ENCODE results near the gene WDR93.

The WDR93 gene

GRCh38 chr15:89774492-89774891 lies 83.9 kb downstream of the WDR93 start:
- H3K27ac ChIP-seq (ENCODE audit: extremely low read depth, low read depth, low read length): no peak overlapping the region
- no peak overlapping the region for H3K4me3 ChIP-seq (ENCODE audit: low read depth, low read length)
- CTCF ChIA-PET: interaction anchor here (1.2 to 7.9 kb wide), 3 partner anchors 14 to 297 kb away, joined by 3 to 89 read pairs (median 31); no protein-coding TSS in a partner anchor
- H3K4me1 ChIP-seq (ENCODE audit: control insufficient read depth, insufficient read depth, low read length): no peaks in the 10 kb centered on the region; the same call in 1 of the 2 replicates
- POLR2A ChIA-PET: no interaction called here
- no peaks in the 10 kb centered on the region for H3K9me3 ChIP-seq (ENCODE audit: control insufficient read depth, insufficient read depth, low read depth, low read length)
- no peak for TF ChIP-seq ZNF488 (tag by site-specific recombination; IDR thresholded peaks at IDR 0.05)
- no peak for TF ChIP-seq ZNF561 (tag by site-specific recombination; IDR thresholded peaks at IDR 0.05; ENCODE audit: borderline replicate concordance)
- no peak for TF ChIP-seq OVOL3 (tag by site-specific recombination; IDR thresholded peaks at IDR 0.05)
- no peak for TF ChIP-seq ZBTB48 (tag by site-specific recombination; IDR thresholded peaks at IDR 0.05)
- TF ChIP-seq, protein P1, sequence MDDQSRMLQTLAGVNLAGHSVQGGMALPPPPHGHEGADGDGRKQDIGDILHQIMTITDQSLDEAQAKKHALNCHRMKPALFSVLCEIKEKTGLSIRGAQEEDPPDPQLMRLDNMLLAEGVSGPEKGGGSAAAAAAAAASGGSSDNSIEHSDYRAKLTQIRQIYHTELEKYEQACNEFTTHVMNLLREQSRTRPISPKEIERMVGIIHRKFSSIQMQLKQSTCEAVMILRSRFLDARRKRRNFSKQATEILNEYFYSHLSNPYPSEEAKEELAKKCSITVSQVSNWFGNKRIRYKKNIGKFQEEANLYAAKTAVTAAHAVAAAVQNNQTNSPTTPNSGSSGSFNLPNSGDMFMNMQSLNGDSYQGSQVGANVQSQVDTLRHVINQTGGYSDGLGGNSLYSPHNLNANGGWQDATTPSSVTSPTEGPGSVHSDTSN (CRISPR knock-in tag; IDR thresholded peaks at IDR 0.05): no peak
- no peak for TF ChIP-seq ZNF629 (tag by site-specific recombination; IDR thresholded peaks at IDR 0.05)
- no peak for TF ChIP-seq ZBTB7A (tag by site-specific recombination; IDR thresholded peaks at IDR 0.05; ENCODE audit: low read depth)
- TF ChIP-seq ZBTB1 (tag by site-specific recombination; IDR thresholded peaks at IDR 0.05): no peak
- no peak for TF ChIP-seq ZNF155 (tag by site-specific recombination; IDR thresholded peaks at IDR 0.05)
- no peak for TF ChIP-seq ZNF791 (tag by site-specific recombination; IDR thresholded peaks at IDR 0.05)
- no peak for TF ChIP-seq YY1 (tag by site-specific recombination; IDR thresholded peaks at IDR 0.05)
- TF ChIP-seq ZNF311 (tag by site-specific recombination; IDR thresholded peaks at IDR 0.05; ENCODE audit: borderline replicate concordance): no peak
- no peak for TF ChIP-seq HIC1 (tag by site-specific recombination; IDR thresholded peaks at IDR 0.05)
- no peaks in the 10 kb centered on the region for H3K36me3 ChIP-seq (ENCODE audit: control insufficient read depth in 2 of 2, insufficient read depth in 1 of 2, low read length in 2 of 2)

- Histone ChIP-seq H3K4me1 (ENCODE audit: control insufficient read depth, insufficient read depth, low read length) (no peaks in the 10 kb centered on the region; the same call in 1 of the 2 replicates), H3K27ac (ENCODE audit: extremely low read depth, low read depth, low read length) (no peak overlapping the region), H3K36me3 (ENCODE audit: control insufficient read depth in 2 of 2, insufficient read depth in 1 of 2, low read length in 2 of 2) (no peaks in the 10 kb centered on the region), H3K9me3 (ENCODE audit: control insufficient read depth, insufficient read depth, low read depth, low read length) (no peaks in the 10 kb centered on the region), H3K4me3 (ENCODE audit: low read depth, low read length) (no peak overlapping the region)
- POLR2A ChIA-PET: interaction anchor here (0.9 kb wide), 1 partner anchor 99 kb away, joined by 3 read pairs; no protein-coding TSS in a partner anchor
- CTCF ChIA-PET: interaction anchor here (0.5 to 7.9 kb wide), 3 partner anchors 15 to 102 kb away, joined by 3 to 89 read pairs (median 4); no protein-coding TSS in a partner anchor
- TF ChIP-seq ZNF664 (tag by site-specific recombination; IDR thresholded peaks at IDR 0.05) (no peak), ZNF426 (tag by site-specific recombination; IDR thresholded peaks at IDR 0.05) (no peak), BCL6B (tag by site-specific recombination; IDR thresholded peaks at IDR 0.05) (no peak), ZNF654 (tag by site-specific recombination; IDR thresholded peaks at IDR 0.05; ENCODE audit: low read depth) (no peak), GLI2 (tag by site-specific recombination; IDR thresholded peaks at IDR 0.05; ENCODE audit: borderline replicate concordance, low read depth) (no peak), ZNF433 (tag by site-specific recombination; IDR thresholded peaks at IDR 0.05; ENCODE audit: low read depth) (no peak), ZNF138 (tag by site-specific recombination; IDR thresholded peaks at IDR 0.05; ENCODE audit: borderline replicate concordance) (no peak), ZNF701 (tag by site-specific recombination; IDR thresholded peaks at IDR 0.05) (no peak), ZNF600 (tag by site-specific recombination; IDR thresholded peaks at IDR 0.05) (no peak), ZNF555 (tag by site-specific recombination; conservative IDR thresholded peaks at IDR 0.05) (no peak), ZNF544 (tag by site-specific recombination; IDR thresholded peaks at IDR 0.05) (no peak)
- TF ChIP-seq, protein P2, sequence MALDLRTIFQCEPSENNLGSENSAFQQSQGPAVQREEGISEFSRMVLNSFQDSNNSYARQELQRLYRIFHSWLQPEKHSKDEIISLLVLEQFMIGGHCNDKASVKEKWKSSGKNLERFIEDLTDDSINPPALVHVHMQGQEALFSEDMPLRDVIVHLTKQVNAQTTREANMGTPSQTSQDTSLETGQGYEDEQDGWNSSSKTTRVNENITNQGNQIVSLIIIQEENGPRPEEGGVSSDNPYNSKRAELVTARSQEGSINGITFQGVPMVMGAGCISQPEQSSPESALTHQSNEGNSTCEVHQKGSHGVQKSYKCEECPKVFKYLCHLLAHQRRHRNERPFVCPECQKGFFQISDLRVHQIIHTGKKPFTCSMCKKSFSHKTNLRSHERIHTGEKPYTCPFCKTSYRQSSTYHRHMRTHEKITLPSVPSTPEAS (tag by site-specific recombination; IDR thresholded peaks at IDR 0.05): no peak
These were observed 85.2 kb downstream of the WDR93 start for GRCh38 chr15:89775815-89776214.
